ENCODE results near the gene CFTR.

DNA sequence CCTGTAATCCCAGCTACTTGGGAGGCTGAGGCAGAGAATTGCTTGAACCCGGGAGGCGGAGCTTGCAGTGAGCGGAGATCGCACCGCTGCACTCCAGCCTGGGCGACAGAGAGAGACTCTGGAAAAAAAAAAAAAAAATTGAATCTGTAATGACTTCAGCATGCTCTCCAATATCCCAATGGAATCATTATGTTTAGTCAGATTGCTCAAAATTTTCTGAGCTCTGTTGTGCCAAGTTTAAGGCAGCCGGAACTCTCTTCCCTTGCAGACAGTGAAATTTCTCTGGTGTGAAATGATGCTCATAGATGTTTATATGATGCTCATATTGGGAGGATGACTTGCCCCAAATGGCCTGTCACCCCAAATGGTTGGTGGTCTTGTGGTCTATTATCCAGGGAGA lies 212.5 kb downstream of the CFTR start:
- TF ChIP-seq EP300 (IDR thresholded peaks at IDR 0.05): no peak
- TF ChIP-seq, protein P1, sequence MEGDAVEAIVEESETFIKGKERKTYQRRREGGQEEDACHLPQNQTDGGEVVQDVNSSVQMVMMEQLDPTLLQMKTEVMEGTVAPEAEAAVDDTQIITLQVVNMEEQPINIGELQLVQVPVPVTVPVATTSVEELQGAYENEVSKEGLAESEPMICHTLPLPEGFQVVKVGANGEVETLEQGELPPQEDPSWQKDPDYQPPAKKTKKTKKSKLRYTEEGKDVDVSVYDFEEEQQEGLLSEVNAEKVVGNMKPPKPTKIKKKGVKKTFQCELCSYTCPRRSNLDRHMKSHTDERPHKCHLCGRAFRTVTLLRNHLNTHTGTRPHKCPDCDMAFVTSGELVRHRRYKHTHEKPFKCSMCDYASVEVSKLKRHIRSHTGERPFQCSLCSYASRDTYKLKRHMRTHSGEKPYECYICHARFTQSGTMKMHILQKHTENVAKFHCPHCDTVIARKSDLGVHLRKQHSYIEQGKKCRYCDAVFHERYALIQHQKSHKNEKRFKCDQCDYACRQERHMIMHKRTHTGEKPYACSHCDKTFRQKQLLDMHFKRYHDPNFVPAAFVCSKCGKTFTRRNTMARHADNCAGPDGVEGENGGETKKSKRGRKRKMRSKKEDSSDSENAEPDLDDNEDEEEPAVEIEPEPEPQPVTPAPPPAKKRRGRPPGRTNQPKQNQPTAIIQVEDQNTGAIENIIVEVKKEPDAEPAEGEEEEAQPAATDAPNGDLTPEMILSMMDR (IDR thresholded peaks at IDR 0.05): no peak
- TF ChIP-seq POLR2A (IDR thresholded peaks at IDR 0.05; ENCODE audit: low read depth): no peak
- TF ChIP-seq POLR2AphosphoS5 (IDR thresholded peaks at IDR 0.05): no peak

All from esophagus muscularis mucosa (tissue), 4 donors.